Fibroblast of mammary gland (primary cell): ENCODE data around the gene GPR137.
A peak's percentile ranks its signal among the peaks of the same experiment; 100 is the strongest.

ENCODE experiments used
- DNase-seq: peaks from one replicate; pipeline ENCODE4 v3.0.0-alpha.2; 2010; ENCODE audit warnings: low read depth
- H3K4me3 ChIP-seq: 2 replicates; pipeline ENCODE4 v1.5.1; 2011; ENCODE audit warnings: low read depth, mild to moderate bottlenecking, low read length, moderate library complexity; ENCODE audit not compliant: control insufficient read depth
- CTCF ChIP-seq: conservative IDR thresholded peaks from 2 replicates; pipeline ENCODE4 v1.5.1; 2011; ENCODE audit warnings: low read depth, low read length, inconsistent platforms; ENCODE audit not compliant: control insufficient read depth, insufficient read depth

GPR137 gene

GRCh38 chr11:64299847-64300648, 14.4 kb downstream of the GPR137 start, which contains the start of gene CATSPERZ:
TSS of gene CATSPERZ (plus strand) at chr11:64300358. CDS start at chr11:64300411, 53 bp downstream.
- H3K4me3 ChIP-seq, result peak within 1 kb of the TSS; percentile 21
- no peak for DNase-seq

GRCh38 chr11:64303109-64304031, 17.7 kb downstream of the GPR137 start:
- no peak for TF ChIP-seq CTCF
- no peak for DNase-seq
- H3K4me3 ChIP-seq, result no peak overlapping the region

More at GRCh38 chr11:64299847-64300648, 14.4 kb downstream of the GPR137 start, which contains the start of gene CATSPERZ:
- no peak for TF ChIP-seq CTCF

- H3K4me3 ChIP-seq, result peak overlapping the region; percentile 59
- no peak for DNase-seq
- no peak for TF ChIP-seq CTCF
Observed at GRCh38 chr11:64304032-64304315, 18.3 kb downstream of the GPR137 start.

- DNase-seq, result peak; percentile 89
- peak overlapping the region; percentile 59 for H3K4me3 ChIP-seq
- peak; percentile 86 for TF ChIP-seq CTCF
Observed at GRCh38 chr11:64304316-64305072, 18.8 kb downstream of the GPR137 start.

- peak; percentile 95 for DNase-seq
- peak within 1 kb of the TSS; percentile 68 for H3K4me3 ChIP-seq
Observed at GRCh38 chr11:64305075-64305690, 19.5 kb downstream of the GPR137 start, which contains the start of gene ESRRA. TSS of gene ESRRA (plus strand) at chr11:64305524. CDS start at chr11:64307180, 1,656 bp downstream.

More at GRCh38 chr11:64305075-64305690, 19.5 kb downstream of the GPR137 start, which contains the start of gene ESRRA:
- no peak for TF ChIP-seq CTCF
